K562 (cell line): ENCODE measurements around the gene SIRT3. TPM values are rescaled to one million over a fixed set of nuclear protein-coding genes. Genes with fewer than 3 reads are reported as not detected.

Source experiments
- BACH1 ChIP-seq: fragments of 200-800 bp; sonication (Bioruptor generic); IDR thresholded peaks from 2 replicates; pipeline ENCODE4 v1.6.1; 2016; ENCODE audit warnings: missing genetic modification characterization, missing compliant biosample characterization
- ETS2 ChIP-seq: IDR thresholded peaks from 2 replicates; pipeline ENCODE4 v1.6.1; 2016; ENCODE audit warnings: borderline replicate concordance, missing genetic modification characterization, mild to moderate bottlenecking, moderate library complexity, missing compliant biosample characterization; ENCODE audit not compliant: poor library complexity, severe bottlenecking
- ETV1 ChIP-seq: fragments of 450-650 bp; conservative IDR thresholded peaks from 2 replicates; pipeline ENCODE4 v1.6.1; 2016; ENCODE audit warnings: missing genetic modification characterization, control low read depth, low read depth, missing compliant biosample characterization
- GABPB1 ChIP-seq: sonication (generic); formaldehyde crosslinking; IDR thresholded peaks from 2 replicates; pipeline ENCODE4 v1.8.0; 2022; ENCODE audit warnings: mild to moderate bottlenecking, missing genetic modification reagents
- HNRNPL ChIP-seq: fragments of 200-400 bp; formaldehyde crosslinking; IDR thresholded peaks from 2 replicates; pipeline ENCODE4 v1.6.1; 2017; ENCODE audit warnings: low read depth, mild to moderate bottlenecking, low read length
- NR4A1 ChIP-seq, 2 experiments: fragments of 250-450 bp in 1 of 2; fragments of 450-650 bp in 1 of 2; sonication (Bioruptor Pico) in 1 of 2; IDR thresholded peaks; 2 replicates each; pipeline versions ENCODE4 v1.4.0 to v1.6.1; 2016 to 2020; ENCODE audit warnings: mild to moderate bottlenecking in 2 of 2, missing compliant biosample characterization in 1 of 2, missing genetic modification characterization in 1 of 2, moderate library complexity in 1 of 2
- PKNOX1 ChIP-seq: fragments of 450-650 bp; IDR thresholded peaks from 2 replicates; pipeline ENCODE4 v1.6.1; 2016
- POU5F1 ChIP-seq: fragments of 150-350 bp; IDR thresholded peaks from 2 replicates; pipeline ENCODE4 v1.6.1; 2014; ENCODE audit warnings: borderline replicate concordance, low read length, low read depth, mild to moderate bottlenecking; ENCODE audit not compliant: partially characterized antibody
- SMARCC2 ChIP-seq: fragments of 450-650 bp; IDR thresholded peaks from 2 replicates; pipeline ENCODE4 v1.6.1; 2017; ENCODE audit warnings: antibody characterized with exemption, moderate library complexity, mild to moderate bottlenecking, low read depth
- TEAD1 ChIP-seq, 2 experiments: fragments of 450-650 bp in 1 of 2; sonication (generic) in 1 of 2; formaldehyde crosslinking; IDR thresholded peaks; 2 replicates each; pipeline versions ENCODE4 v1.4.0 to v1.8.0; 2020 to 2022; ENCODE audit warnings: mild to moderate bottlenecking in 2 of 2, missing genetic modification reagents in 1 of 2
- YBX1 ChIP-seq: fragments of 450-650 bp; IDR thresholded peaks from 2 replicates; pipeline ENCODE4 v1.7.1; 2016; ENCODE audit warnings: mild to moderate bottlenecking
- ZBTB43 ChIP-seq: sonication (generic); formaldehyde crosslinking; IDR thresholded peaks from 2 replicates; pipeline ENCODE4 v1.8.0; 2023; ENCODE audit warnings: mild to moderate bottlenecking, missing genetic modification reagents
- ZNF407 ChIP-seq: fragments of 450-650 bp; IDR thresholded peaks from 2 replicates; pipeline ENCODE4 v1.6.1; 2016; ENCODE audit warnings: low read depth
- ZNF431 ChIP-seq: sonication (generic); formaldehyde crosslinking; IDR thresholded peaks from 2 replicates; pipeline ENCODE4 v1.8.0; 2022; ENCODE audit warnings: mild to moderate bottlenecking, missing genetic modification reagents
- polyA plus RNA-seq, 8 experiments: library from polyadenylated mRNA; depleted of rRNA in 4 of 8; stranded (reverse) in 5 of 8; unstranded in 3 of 8; fragments of >200 nt; fragmentation: Nextera tagmentation in 2 of 8; fragmentation: Illumina TruSeq in 1 of 8; extraction: Ambion mirVana in 2 of 8; extraction: Trizol in 1 of 8; gene quantifications; 2 replicates each; pipeline versions ENCODE4 v1.2.1 to v1.2.3, GENCODE V29; 2011 to 2014; ENCODE audit warnings: inconsistent platforms in 1 of 8, missing spikeins in 1 of 8
- total RNA-seq, 7 experiments: library from RNA; depleted of rRNA in 6 of 7; stranded (reverse); fragments of >200 nt in 6 of 7; fragmentation: Illumina TruSeq in 2 of 7; extraction: Trizol in 2 of 7; gene quantifications; 2 replicates each; pipeline versions ENCODE4 v1.2.1 to v1.2.3, GENCODE V29; 2011 to 2021; ENCODE audit warnings: low replicate concordance in 1 of 7

SIRT3 gene
- total and polyA plus RNA-seq, 9 of the 15 experiments (the other 6 are each of a cell fraction or from before 2014, with no cell fraction given) = 1.9 to 27.5 (median 14.5) TPM

- TF ChIP-seq ZNF407 (no peak), GABPB1 (CRISPR knock-in tag) (peak; percentile 93), YBX1 (no peak), POU5F1 (no peak), SMARCC2 (peak; percentile 40; the same call in 1 of the 2 replicates), TEAD1 (CRISPR knock-in tag; IDR thresholded peaks at IDR 0.05) (no peak), BACH1 (tag) (no peak), ZBTB43 (CRISPR knock-in tag) (no peak), ETV1 (tag) (peak; percentile 61; the same call in 1 of the 2 replicates), ZNF431 (peak; percentile 46; the same call in 1 of the 2 replicates), NR4A1 (CRISPR knock-in tag; IDR thresholded peaks at IDR 0.05) (no peak), NR4A1 (tag; IDR thresholded peaks at IDR 0.05) (0 out of 2 replicates have a peak, but pooled peaks have one; percentile 42), HNRNPL (no peak), ETS2 (tag) (no peak), PKNOX1 (no peak)
Measured at GRCh38 chr11:236774-237767, 929 bp upstream of the SIRT3 start, which contains the start of gene PSMD13 (continued).
